ENCODE data around the gene RNLS.
A peak's percentile ranks its signal among the peaks of the same experiment; 100 is the strongest.

RNLS gene

GRCh38 chr10:88392222-88392621, 190.9 kb downstream of the RNLS start:
- no peak overlapping the region for H2AFZ ChIP-seq
- no peak overlapping the region for H3K4me2 ChIP-seq (ENCODE audit: low read length)
- no peaks in the 10 kb centered on the region for H3K4me1 ChIP-seq
- no peak overlapping the region for H3K27ac ChIP-seq
- TF ChIP-seq CTCF (IDR thresholded peaks at IDR 0.05): no peak
- no peaks in the 10 kb centered on the region for H3K36me3 ChIP-seq (ENCODE audit: control insufficient read depth, insufficient read depth, low read length)
- no peak overlapping the region for H3K4me3 ChIP-seq (ENCODE audit: low read depth, low read length)
- H3K9me3 ChIP-seq (ENCODE audit: control insufficient read depth, low read length): no peaks in the 10 kb centered on the region
- H3K9ac ChIP-seq: no peak overlapping the region
- H3K79me2 ChIP-seq: no peaks in the 10 kb centered on the region
- no peaks in the 10 kb centered on the region for H3K27me3 ChIP-seq (ENCODE audit: control insufficient read depth, insufficient read depth, low read length)

GRCh38 chr10:88390041-88390440, 193.1 kb downstream of the RNLS start:
- Histone ChIP-seq H3K9me3 (ENCODE audit: control insufficient read depth, low read length) (no peaks in the 10 kb centered on the region), H2AFZ (no peak overlapping the region), H3K27me3 (ENCODE audit: control insufficient read depth, insufficient read depth, low read length) (no peaks in the 10 kb centered on the region), H3K79me2 (no peaks in the 10 kb centered on the region), H3K9ac (no peak overlapping the region), H3K4me3 (ENCODE audit: low read depth, low read length) (no peak overlapping the region), H3K27ac (no peak overlapping the region), H3K4me1 (peaks cover 7% of the 10 kb centered on the region), H3K36me3 (ENCODE audit: control insufficient read depth, insufficient read depth, low read length) (no peaks in the 10 kb centered on the region), H3K4me2 (ENCODE audit: low read length) (no peak overlapping the region)
- no peak for TF ChIP-seq CTCF (IDR thresholded peaks at IDR 0.05)

- no peaks in the 10 kb centered on the region for H3K79me2 ChIP-seq
- no peak overlapping the region for H3K4me3 ChIP-seq (ENCODE audit: low read depth, low read length)
- no peaks in the 10 kb centered on the region for H3K27me3 ChIP-seq (ENCODE audit: control insufficient read depth, insufficient read depth, low read length)
- H3K4me1 ChIP-seq: peaks cover 7% of the 10 kb centered on the region
- TF ChIP-seq CTCF (IDR thresholded peaks at IDR 0.05): peak; percentile 34
- no peak overlapping the region for H3K27ac ChIP-seq
- H3K9me3 ChIP-seq (ENCODE audit: control insufficient read depth, low read length): no peaks in the 10 kb centered on the region
- H3K9ac ChIP-seq: no peak overlapping the region
- H2AFZ ChIP-seq: no peak overlapping the region
- no peak overlapping the region for H3K4me2 ChIP-seq (ENCODE audit: low read length)
- no peaks in the 10 kb centered on the region for H3K36me3 ChIP-seq (ENCODE audit: control insufficient read depth, insufficient read depth, low read length)
Measured at GRCh38 chr10:88389456-88389855, 193.7 kb downstream of the RNLS start.

GRCh38 chr10:88388324-88388723, 194.8 kb downstream of the RNLS start:
- Histone ChIP-seq H3K9ac (no peak overlapping the region), H3K4me2 (ENCODE audit: low read length) (no peak overlapping the region), H3K27me3 (ENCODE audit: control insufficient read depth, insufficient read depth, low read length) (no peaks in the 10 kb centered on the region), H3K79me2 (no peaks in the 10 kb centered on the region), H3K4me3 (ENCODE audit: low read depth, low read length) (no peak overlapping the region), H3K9me3 (ENCODE audit: control insufficient read depth, low read length) (no peaks in the 10 kb centered on the region), H3K4me1 (peaks cover 7% of the 10 kb centered on the region), H3K27ac (no peak overlapping the region), H3K36me3 (ENCODE audit: control insufficient read depth, insufficient read depth, low read length) (no peaks in the 10 kb centered on the region), H2AFZ (no peak overlapping the region)
- TF ChIP-seq CTCF (IDR thresholded peaks at IDR 0.05): no peak
